ENCODE measurements around the gene DLGAP1.
"Not testable (repeated sequence)": the region's sequence is repeated elsewhere in the genome, so short reads cannot be mapped to it uniquely, and the experiment has no call there.

DLGAP1 gene

GRCh38 chr18:4385876-4386275, 69.2 kb downstream of the DLGAP1 start:
- DNase-seq (ENCODE audit: low spot score) = no peak

- DNase-seq (ENCODE audit: low spot score) = no peak
Observed at GRCh38 chr18:4384932-4385331, 70.2 kb downstream of the DLGAP1 start.

GRCh38 chr18:4374564-4374963, 80.5 kb downstream of the DLGAP1 start:
- no peak for DNase-seq (ENCODE audit: low spot score)

GRCh38 chr18:4369705-4370104, 85.4 kb downstream of the DLGAP1 start:
- no peak for DNase-seq (ENCODE audit: low spot score)

- DNase-seq (ENCODE audit: low spot score) = no peak
Observed at GRCh38 chr18:4360221-4360715, 94.8 kb downstream of the DLGAP1 start.

- DNase-seq (ENCODE audit: low spot score) = no peak
Observed at GRCh38 chr18:4358618-4359017, 96.5 kb downstream of the DLGAP1 start.

GRCh38 chr18:4357579-4357978, 97.5 kb downstream of the DLGAP1 start:
- no peak for DNase-seq (ENCODE audit: low spot score)

GRCh38 chr18:4356929-4357328, 98.2 kb downstream of the DLGAP1 start:
- no peak for DNase-seq (ENCODE audit: low spot score)

- DNase-seq (ENCODE audit: low spot score) = no peak
Observed at GRCh38 chr18:4353853-4354418, 101.2 kb downstream of the DLGAP1 start.

GRCh38 chr18:4352746-4353551, 102.2 kb downstream of the DLGAP1 start:
- no peak for DNase-seq (ENCODE audit: low spot score)

GRCh38 chr18:4351005-4351404, 104.1 kb downstream of the DLGAP1 start:
- DNase-seq (ENCODE audit: low spot score) = no peak

GRCh38 chr18:4335386-4335785, 119.7 kb downstream of the DLGAP1 start:
- DNase-seq (ENCODE audit: low spot score) = no peak

GRCh38 chr18:4333043-4333442, 122.1 kb downstream of the DLGAP1 start:
- no peak for DNase-seq (ENCODE audit: low spot score)

GRCh38 chr18:4319738-4320677, 135.1 kb downstream of the DLGAP1 start:
- DNase-seq (ENCODE audit: low spot score) = no peak

GRCh38 chr18:4318311-4318710, 136.8 kb downstream of the DLGAP1 start:
- DNase-seq (ENCODE audit: low spot score) = no peak

- DNase-seq (ENCODE audit: low spot score) = not testable (repeated sequence)
Observed at GRCh38 chr18:4311945-4312344, 143.2 kb downstream of the DLGAP1 start.

GRCh38 chr18:4311136-4311535, 144.0 kb downstream of the DLGAP1 start:
- DNase-seq (ENCODE audit: low spot score) = no peak

- no peak for DNase-seq (ENCODE audit: low spot score)
Observed at GRCh38 chr18:4309227-4309626, 145.9 kb downstream of the DLGAP1 start.

GRCh38 chr18:4308576-4308975, 146.5 kb downstream of the DLGAP1 start:
- no peak for DNase-seq (ENCODE audit: low spot score)

GRCh38 chr18:4299395-4299794, 155.7 kb downstream of the DLGAP1 start:
- no peak for DNase-seq (ENCODE audit: low spot score)

GRCh38 chr18:4293337-4293736, 161.8 kb downstream of the DLGAP1 start:
- DNase-seq (ENCODE audit: low spot score) = no peak

GRCh38 chr18:4292696-4293095, 162.4 kb downstream of the DLGAP1 start:
- DNase-seq (ENCODE audit: low spot score) = no peak

All from AG08395 (cell line).